Measurements from ENCODE around the gene TAF1.

DNA sequence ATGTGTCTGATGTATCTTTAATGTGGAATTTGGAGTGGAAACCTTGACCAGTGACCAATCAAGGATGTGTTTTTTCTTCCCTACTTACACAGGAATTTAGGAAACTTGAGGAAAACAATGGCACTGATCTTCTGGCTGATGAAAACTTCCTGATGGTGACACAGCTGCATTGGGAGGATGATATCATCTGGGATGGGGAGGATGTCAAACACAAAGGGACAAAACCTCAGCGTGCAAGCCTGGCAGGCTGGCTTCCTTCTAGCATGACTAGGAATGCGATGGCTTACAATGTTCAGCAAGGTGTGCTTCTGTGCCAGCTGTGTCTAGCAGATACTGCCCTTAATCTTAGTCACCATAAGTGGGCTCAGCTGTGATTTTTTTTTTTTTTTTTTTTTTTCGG is 12.6 kb downstream of the TAF1 start:
- TF ChIP-seq CREB1 (IDR thresholded peaks at IDR 0.05; ENCODE audit: low read depth) (no peak), POLR2A (IDR thresholded peaks at IDR 0.05; ENCODE audit: low read depth, low read length) (no peak), NR2C1 (IDR thresholded peaks at IDR 0.05) (no peak), HCFC1 (IDR thresholded peaks at IDR 0.05; ENCODE audit: low read length) (no peak), MXI1 (IDR thresholded peaks at IDR 0.05; ENCODE audit: low read depth, low read length) (no peak)
- TF ChIP-seq, protein P1, sequence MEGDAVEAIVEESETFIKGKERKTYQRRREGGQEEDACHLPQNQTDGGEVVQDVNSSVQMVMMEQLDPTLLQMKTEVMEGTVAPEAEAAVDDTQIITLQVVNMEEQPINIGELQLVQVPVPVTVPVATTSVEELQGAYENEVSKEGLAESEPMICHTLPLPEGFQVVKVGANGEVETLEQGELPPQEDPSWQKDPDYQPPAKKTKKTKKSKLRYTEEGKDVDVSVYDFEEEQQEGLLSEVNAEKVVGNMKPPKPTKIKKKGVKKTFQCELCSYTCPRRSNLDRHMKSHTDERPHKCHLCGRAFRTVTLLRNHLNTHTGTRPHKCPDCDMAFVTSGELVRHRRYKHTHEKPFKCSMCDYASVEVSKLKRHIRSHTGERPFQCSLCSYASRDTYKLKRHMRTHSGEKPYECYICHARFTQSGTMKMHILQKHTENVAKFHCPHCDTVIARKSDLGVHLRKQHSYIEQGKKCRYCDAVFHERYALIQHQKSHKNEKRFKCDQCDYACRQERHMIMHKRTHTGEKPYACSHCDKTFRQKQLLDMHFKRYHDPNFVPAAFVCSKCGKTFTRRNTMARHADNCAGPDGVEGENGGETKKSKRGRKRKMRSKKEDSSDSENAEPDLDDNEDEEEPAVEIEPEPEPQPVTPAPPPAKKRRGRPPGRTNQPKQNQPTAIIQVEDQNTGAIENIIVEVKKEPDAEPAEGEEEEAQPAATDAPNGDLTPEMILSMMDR (IDR thresholded peaks at IDR 0.05 in 2 of 3, conservative IDR thresholded peaks at IDR 0.05 in 1 of 3; ENCODE audit: control insufficient read depth in 2 of 3, extremely low read depth in 1 of 3, insufficient read depth in 1 of 3, low read depth in 3 of 3, low read length in 3 of 3), result no peak

Measured in GM12878 (cell line).